ENCODE data around the gene SDF4.

Gene SDF4

DNA sequence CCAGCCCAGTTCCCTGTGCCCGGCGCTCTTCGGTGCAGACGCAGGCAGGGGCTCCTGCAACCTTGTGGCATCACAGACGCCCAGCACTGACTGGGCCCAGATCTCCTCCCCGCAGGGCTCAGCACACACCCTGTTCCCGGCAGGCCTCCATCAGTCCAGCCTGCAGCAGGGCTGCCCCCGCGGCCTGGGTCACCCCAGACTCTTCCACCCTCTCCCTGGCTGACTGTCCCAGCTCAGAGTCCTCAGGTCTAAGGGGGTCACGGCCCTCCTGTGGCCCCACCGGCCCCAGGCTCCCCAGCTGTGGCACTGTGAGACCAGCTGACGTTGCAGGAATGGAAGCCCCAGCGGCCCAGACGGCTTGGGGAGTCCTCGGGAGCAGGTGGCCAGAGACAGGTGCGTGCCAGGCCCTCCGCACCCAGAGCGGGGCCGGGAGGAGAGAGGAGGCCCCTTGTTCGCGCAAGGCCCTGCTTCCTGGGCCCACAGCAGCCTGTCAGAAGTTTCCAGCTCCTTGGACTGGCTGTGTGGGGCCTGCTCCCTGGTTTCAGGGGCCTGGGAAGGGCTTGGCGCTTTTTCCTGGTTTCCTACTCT is 4.5 kb upstream of the SDF4 start:
- ChIA-PET POLR2A (interaction anchor here (0.6 kb wide), 1 partner anchor 101 kb away, joined by 5 read pairs; no protein-coding TSS in a partner anchor), CTCF (interaction anchor here (1.2 to 1.5 kb wide), 2 partner anchors 14 to 114 kb away, joined by 3 to 6 read pairs; no protein-coding TSS in a partner anchor)
- no peak for DNase-seq (ENCODE audit: extremely low spot score)
- TF ChIP-seq, protein P1, sequence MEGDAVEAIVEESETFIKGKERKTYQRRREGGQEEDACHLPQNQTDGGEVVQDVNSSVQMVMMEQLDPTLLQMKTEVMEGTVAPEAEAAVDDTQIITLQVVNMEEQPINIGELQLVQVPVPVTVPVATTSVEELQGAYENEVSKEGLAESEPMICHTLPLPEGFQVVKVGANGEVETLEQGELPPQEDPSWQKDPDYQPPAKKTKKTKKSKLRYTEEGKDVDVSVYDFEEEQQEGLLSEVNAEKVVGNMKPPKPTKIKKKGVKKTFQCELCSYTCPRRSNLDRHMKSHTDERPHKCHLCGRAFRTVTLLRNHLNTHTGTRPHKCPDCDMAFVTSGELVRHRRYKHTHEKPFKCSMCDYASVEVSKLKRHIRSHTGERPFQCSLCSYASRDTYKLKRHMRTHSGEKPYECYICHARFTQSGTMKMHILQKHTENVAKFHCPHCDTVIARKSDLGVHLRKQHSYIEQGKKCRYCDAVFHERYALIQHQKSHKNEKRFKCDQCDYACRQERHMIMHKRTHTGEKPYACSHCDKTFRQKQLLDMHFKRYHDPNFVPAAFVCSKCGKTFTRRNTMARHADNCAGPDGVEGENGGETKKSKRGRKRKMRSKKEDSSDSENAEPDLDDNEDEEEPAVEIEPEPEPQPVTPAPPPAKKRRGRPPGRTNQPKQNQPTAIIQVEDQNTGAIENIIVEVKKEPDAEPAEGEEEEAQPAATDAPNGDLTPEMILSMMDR (IDR thresholded peaks at IDR 0.05; ENCODE audit: control extremely low read depth, extremely low read depth, low read depth, missing control alignments), result no peak

DNA sequence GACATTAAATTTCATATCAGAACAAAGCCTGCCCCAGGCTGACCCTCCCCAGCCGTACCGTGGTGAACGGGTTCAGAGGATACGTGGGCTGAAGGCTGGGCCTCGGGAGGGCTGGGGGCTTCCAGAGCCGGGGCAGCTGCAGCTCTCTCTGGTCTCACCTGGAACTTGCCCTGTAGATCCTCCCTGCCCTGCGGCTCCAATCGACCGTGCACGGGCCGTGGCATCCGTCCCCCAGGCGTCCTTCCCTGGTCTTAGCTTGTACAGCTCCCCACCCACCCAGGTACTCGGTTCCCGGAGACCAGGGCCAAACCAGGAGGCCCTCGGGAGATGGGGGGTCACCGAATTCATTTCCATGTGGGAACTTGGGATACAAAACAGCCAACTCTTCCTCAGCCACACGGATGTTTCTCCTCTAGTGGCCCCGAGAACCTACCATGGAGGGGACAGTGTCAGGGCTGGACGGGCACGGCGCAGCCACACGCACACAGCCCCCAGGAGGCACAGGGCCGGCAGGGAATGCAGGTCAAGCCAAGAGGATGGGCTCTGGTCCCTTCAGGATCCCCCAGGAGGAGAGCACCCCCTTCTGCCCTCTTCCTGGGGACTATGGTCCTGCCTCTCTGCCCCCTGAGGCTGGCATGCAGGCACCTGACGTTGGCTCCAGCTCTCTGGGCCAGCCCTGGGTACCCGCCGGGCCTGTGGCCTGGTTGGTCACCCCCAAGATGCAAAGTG is 3.4 kb upstream of the SDF4 start:
- ChIA-PET POLR2A (interaction anchor here (0.6 kb wide), 1 partner anchor 689 kb away, joined by 3 read pairs; no protein-coding TSS in a partner anchor), CTCF (interaction anchor here (1.2 kb wide), 1 partner anchor 113 kb away, joined by 3 read pairs; no protein-coding TSS in a partner anchor)
- TF ChIP-seq, protein P1 (IDR thresholded peaks at IDR 0.05; ENCODE audit: control extremely low read depth, extremely low read depth, low read depth, missing control alignments), result no peak
- no peak for DNase-seq (ENCODE audit: extremely low spot score)

DNA sequence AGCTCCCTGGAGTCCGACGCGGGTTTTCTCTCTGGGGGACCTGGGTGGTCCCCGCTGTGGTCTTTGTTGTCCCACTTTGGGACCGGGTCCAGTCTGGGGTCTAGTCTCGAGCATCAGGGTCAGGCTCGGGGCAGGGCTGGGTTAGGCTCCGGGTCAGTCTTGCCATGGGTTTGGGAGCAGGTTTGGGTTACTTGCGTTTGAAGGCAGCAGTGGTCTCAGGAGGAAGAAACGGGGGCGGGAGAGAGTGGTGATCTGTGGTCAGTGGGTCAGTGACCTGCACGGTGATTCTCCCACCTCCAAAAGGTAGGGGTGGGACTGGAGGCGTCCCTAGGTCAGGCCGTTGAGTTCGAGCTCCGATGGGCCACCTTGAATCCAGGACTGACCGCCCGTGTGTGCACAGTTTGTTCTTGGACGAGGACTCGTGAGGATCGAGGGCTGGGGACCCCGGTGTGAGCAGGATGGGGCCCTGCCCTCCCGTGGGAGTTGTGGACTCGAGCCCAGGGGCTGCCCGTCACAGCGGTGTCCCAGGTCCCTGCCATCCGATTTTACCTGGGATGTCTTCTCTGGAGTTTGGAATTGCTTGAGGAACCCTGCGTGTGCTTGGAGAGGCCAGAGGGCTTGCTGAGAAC is 2.5 kb upstream of the SDF4 start:
- POLR2A ChIA-PET, result interaction anchor here (0.6 kb wide), 1 partner anchor 690 kb away, joined by 3 read pairs; no protein-coding TSS in a partner anchor
- no peak for DNase-seq (ENCODE audit: extremely low spot score)
- TF ChIP-seq, protein P1 (IDR thresholded peaks at IDR 0.05; ENCODE audit: control extremely low read depth, extremely low read depth, low read depth, missing control alignments), result no peak
- CTCF ChIA-PET, result no interaction called here

DNA sequence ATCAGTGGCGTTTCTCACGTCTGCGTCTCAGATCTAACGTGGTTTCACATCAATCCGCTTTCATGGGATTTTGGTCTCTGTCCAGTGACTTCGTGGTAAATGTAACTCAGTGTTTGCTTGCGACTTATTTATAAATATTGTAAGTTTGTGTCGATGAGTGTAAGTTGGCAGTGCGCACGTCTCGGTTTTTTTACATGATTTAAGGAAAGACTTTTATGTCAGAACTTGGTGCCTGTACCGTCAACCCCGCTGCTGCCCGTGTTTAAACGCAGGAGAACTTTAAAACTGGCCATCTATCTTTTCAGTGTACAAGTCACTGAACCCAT is 1.7 kb upstream of the SDF4 start:
- ChIA-PET CTCF (no interaction called here), POLR2A (no interaction called here)
- TF ChIP-seq, protein P1 (IDR thresholded peaks at IDR 0.05; ENCODE audit: control extremely low read depth, extremely low read depth, low read depth, missing control alignments), result no peak
- DNase-seq (ENCODE audit: extremely low spot score), result no peak

DNA sequence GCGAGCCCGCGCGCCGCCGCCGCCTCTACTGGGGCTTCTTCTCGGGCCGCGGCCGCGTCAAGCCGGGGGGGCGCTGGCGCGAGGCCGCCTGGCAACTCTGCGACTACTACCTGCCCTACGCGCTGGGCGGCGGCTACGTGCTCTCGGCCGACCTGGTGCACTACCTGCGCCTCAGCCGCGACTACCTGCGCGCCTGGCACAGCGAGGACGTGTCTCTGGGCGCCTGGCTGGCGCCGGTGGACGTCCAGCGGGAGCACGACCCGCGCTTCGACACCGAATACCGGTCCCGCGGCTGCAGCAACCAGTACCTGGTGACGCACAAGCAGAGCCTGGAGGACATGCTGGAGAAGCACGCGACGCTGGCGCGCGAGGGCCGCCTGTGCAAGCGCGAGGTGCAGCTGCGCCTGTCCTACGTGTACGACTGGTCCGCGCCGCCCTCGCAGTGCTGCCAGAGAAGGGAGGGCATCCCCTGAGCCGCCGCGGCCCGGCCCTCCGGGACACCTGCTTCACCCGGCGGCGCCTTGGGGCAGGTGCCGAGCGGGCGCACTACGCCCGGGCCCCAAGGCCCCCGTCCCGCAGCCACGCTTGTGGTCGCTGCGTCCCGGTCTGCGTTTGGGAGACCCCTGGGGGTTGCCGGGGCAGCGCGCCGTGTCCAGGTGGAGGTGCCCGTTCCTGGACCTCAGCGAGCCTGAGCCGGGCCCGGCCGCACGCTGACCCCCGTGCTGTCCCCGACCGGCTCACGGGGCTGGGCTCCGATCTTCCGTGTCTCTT is 1.2 kb upstream of the SDF4 start:
- no peak for DNase-seq (ENCODE audit: extremely low spot score)
- TF ChIP-seq, protein P1 (IDR thresholded peaks at IDR 0.05; ENCODE audit: control extremely low read depth, extremely low read depth, low read depth, missing control alignments), result no peak
- CTCF ChIA-PET, result interaction anchor here (1.5 kb wide), 1 partner anchor 111 kb away, joined by 3 read pairs; no protein-coding TSS in a partner anchor
- POLR2A ChIA-PET, result no interaction called here

DNA sequence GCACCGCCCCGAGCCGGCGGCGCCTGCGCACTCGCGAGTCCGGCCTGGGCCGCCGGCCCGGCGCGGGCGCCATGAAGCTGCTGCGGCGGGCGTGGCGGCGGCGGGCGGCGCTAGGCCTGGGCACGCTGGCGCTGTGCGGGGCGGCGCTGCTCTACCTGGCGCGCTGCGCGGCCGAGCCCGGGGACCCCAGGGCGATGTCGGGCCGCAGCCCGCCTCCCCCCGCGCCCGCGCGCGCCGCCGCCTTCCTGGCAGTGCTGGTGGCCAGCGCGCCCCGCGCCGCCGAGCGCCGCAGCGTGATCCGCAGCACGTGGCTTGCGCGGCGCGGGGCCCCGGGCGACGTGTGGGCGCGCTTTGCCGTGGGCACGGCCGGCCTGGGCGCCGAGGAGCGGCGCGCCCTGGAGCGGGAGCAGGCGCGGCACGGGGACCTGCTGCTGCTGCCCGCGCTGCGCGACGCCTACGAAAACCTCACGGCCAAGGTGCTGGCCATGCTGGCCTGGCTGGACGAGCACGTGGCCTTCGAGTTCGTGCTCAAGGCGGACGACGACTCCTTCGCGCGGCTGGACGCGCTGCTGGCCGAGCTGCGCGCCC is 501 bp upstream of the SDF4 start, which contains the start of gene B3GALT6:
Gene B3GALT6, plus strand, starts transcription at position 30 of the 588 bp plus-strand sequence. Its CDS starts 42 bp downstream, at position 72.
- TF ChIP-seq, protein P1 (IDR thresholded peaks at IDR 0.05; ENCODE audit: control extremely low read depth, extremely low read depth, low read depth, missing control alignments), result no peak
- POLR2A ChIA-PET, result no interaction called here
- no peak for DNase-seq (ENCODE audit: extremely low spot score)
- CTCF ChIA-PET, result interaction anchor here (1.5 kb wide), 1 partner anchor 110 kb away, joined by 3 read pairs; no protein-coding TSS in a partner anchor

Measured in GM10248 (cell line).